MM.1S (cell line): ENCODE results near the gene MRPS35.

Experiments
- EZH2 ChIP-seq: fragments of 300-600 bp; sonication (generic); optimal IDR thresholded peaks from 2 replicates; pipeline ENCODE3; 2017; ENCODE audit warnings: low read depth, mild to moderate bottlenecking, antibody characterized with exemption, low read length, mixed read lengths
- EZH2phosphoT487 ChIP-seq: fragments of 300-600 bp; sonication (generic); IDR thresholded peaks from 2 replicates; pipeline ENCODE4 v1.6.1; 2018; ENCODE audit warnings: antibody characterized with exemption, low read length

GRCh38 chr12:27666510-27666909 is 44.1 kb upstream of the MRPS35 start:
- TF ChIP-seq EZH2phosphoT487 = no peak
- no peak for TF ChIP-seq EZH2
